HG03045 (cell line): ENCODE data around the gene SDCCAG8.
"Not testable (repeated sequence)": the region's sequence is repeated elsewhere in the genome, so short reads cannot be mapped to it uniquely, and the experiment has no call there.

Experiments
- ATAC-seq: cut with Tn5 transposase; IDR thresholded peaks from one replicate; pipeline ENCODE4 v1.9.1; 2021; ENCODE audit warnings: mild to moderate bottlenecking, moderate library complexity; ENCODE audit not compliant: unreplicated experiment

The SDCCAG8 gene

GRCh38 chr1:243323491-243323890 lies 67.7 kb downstream of the SDCCAG8 start:
- ATAC-seq, result no peak

GRCh38 chr1:243325305-243325890 lies 69.6 kb downstream of the SDCCAG8 start:
- ATAC-seq, result no peak

GRCh38 chr1:243332440-243332839 lies 76.6 kb downstream of the SDCCAG8 start:
- ATAC-seq, result no peak

GRCh38 chr1:243335292-243335691 lies 79.5 kb downstream of the SDCCAG8 start:
- ATAC-seq, result no peak

GRCh38 chr1:243336163-243336562 lies 80.3 kb downstream of the SDCCAG8 start:
- ATAC-seq, result no peak

GRCh38 chr1:243338848-243339247 lies 83.0 kb downstream of the SDCCAG8 start:
- ATAC-seq, result not testable (repeated sequence)

- ATAC-seq, result no peak
Measured at GRCh38 chr1:243341074-243341473, 85.2 kb downstream of the SDCCAG8 start.

GRCh38 chr1:243343970-243344937 lies 88.4 kb downstream of the SDCCAG8 start:
- no peak for ATAC-seq

GRCh38 chr1:243345205-243345604 lies 89.4 kb downstream of the SDCCAG8 start:
- ATAC-seq, result no peak

GRCh38 chr1:243346016-243346415 lies 90.2 kb downstream of the SDCCAG8 start:
- ATAC-seq, result no peak

- no peak for ATAC-seq
Measured at GRCh38 chr1:243346468-243346867, 90.6 kb downstream of the SDCCAG8 start.

- ATAC-seq, result no peak
Measured at GRCh38 chr1:243348331-243348730, 92.5 kb downstream of the SDCCAG8 start.

GRCh38 chr1:243349128-243349527 lies 93.3 kb downstream of the SDCCAG8 start:
- ATAC-seq, result no peak

- no peak for ATAC-seq
Measured at GRCh38 chr1:243351337-243351736, 95.5 kb downstream of the SDCCAG8 start.

GRCh38 chr1:243354511-243355153 lies 98.8 kb downstream of the SDCCAG8 start:
- ATAC-seq, result no peak

- ATAC-seq, result no peak
Measured at GRCh38 chr1:243363832-243364231, 108.0 kb downstream of the SDCCAG8 start.

- ATAC-seq, result no peak
Measured at GRCh38 chr1:243364330-243364729, 108.5 kb downstream of the SDCCAG8 start.

- no peak for ATAC-seq
Measured at GRCh38 chr1:243364866-243365265, 109.0 kb downstream of the SDCCAG8 start.

- no peak for ATAC-seq
Measured at GRCh38 chr1:243367314-243367713, 111.5 kb downstream of the SDCCAG8 start.

- no peak for ATAC-seq
Measured at GRCh38 chr1:243374412-243374811, 118.6 kb downstream of the SDCCAG8 start.

- ATAC-seq, result no peak
Measured at GRCh38 chr1:243375596-243375995, 119.8 kb downstream of the SDCCAG8 start.

GRCh38 chr1:243378669-243379068 lies 122.8 kb downstream of the SDCCAG8 start:
- ATAC-seq, result no peak
